ENCODE data around the gene PPP1R14B.

DNA sequence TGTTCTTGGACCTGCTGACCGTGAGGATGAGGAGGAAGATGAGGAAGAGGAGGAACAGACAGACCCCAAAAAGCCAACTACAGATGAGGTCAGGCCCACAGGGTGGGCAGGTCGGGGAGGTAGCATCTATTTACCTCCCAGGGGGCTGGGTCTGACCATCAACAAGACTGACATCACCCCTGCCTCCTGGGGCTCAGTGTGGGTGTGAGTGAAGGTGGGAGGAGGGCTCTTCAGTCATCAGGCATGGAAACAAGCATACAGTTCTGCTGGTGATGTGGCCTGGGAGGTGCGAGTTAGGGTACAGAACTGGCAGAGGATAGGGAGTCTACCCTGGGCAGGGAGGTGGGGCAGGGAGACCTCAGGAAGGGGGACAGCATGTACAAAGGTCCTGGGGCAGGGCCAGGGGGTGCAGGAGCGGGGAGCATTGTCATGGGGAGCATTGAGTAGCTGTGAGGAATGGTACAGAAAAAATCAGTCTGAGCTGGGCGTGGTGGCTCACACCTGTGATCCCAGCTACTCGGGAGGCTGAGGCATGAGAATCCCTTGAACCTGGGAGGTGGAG is 13.5 kb upstream of the PPP1R14B start:
- TF ChIP-seq, protein P1, sequence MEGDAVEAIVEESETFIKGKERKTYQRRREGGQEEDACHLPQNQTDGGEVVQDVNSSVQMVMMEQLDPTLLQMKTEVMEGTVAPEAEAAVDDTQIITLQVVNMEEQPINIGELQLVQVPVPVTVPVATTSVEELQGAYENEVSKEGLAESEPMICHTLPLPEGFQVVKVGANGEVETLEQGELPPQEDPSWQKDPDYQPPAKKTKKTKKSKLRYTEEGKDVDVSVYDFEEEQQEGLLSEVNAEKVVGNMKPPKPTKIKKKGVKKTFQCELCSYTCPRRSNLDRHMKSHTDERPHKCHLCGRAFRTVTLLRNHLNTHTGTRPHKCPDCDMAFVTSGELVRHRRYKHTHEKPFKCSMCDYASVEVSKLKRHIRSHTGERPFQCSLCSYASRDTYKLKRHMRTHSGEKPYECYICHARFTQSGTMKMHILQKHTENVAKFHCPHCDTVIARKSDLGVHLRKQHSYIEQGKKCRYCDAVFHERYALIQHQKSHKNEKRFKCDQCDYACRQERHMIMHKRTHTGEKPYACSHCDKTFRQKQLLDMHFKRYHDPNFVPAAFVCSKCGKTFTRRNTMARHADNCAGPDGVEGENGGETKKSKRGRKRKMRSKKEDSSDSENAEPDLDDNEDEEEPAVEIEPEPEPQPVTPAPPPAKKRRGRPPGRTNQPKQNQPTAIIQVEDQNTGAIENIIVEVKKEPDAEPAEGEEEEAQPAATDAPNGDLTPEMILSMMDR (IDR thresholded peaks at IDR 0.05): no peak
- TF ChIP-seq POLR2A (IDR thresholded peaks at IDR 0.05): no peak
